Measurements from ENCODE around the gene ISG15.

- TF ChIP-seq CTCF (IDR thresholded peaks at IDR 0.05 in 8 of 11, conservative IDR thresholded peaks at IDR 0.05 in 3 of 11) (no peak), POLR2A (IDR thresholded peaks at IDR 0.05) (no peak), POLR2AphosphoS5 (IDR thresholded peaks at IDR 0.05) (no peak)
Measured at GRCh38 chr1:1050577-1051052, 37.3 kb downstream of the ISG15 start.
